Smooth muscle cell of bladder (primary cell): ENCODE data around the gene ICA1L. TPM values are rescaled to one million over a fixed set of nuclear protein-coding genes. Genes with fewer than 3 reads are reported as not detected.

Experiments
- total RNA-seq: library from RNA; depleted of rRNA; stranded (reverse); fragments of >200 nt; gene quantifications from 2 replicates; pipeline ENCODE4 v1.2.3, GENCODE V29; 2014

ICA1L gene
- 4.4 and 5.5 TPM in 2 replicates for total RNA-seq

GRCh38 chr2:202871300-202872141, at the start of gene ICA1L:
TSS of gene ICA1L (minus strand) at chr2:202871766. CDS start at chr2:202829009, 42,757 bp downstream.

GRCh38 chr2:202911512-202912341, 40.2 kb upstream of the ICA1L start, which contains the start of the genes CARF and WDR12:
TSS of gene CARF (plus strand) at chr2:202912275. CDS start at chr2:202941903, 29,628 bp downstream.
TSS of gene WDR12 (minus strand) at chr2:202911673. CDS start at chr2:202911476, 197 bp downstream.

Other genes with a start within 250 kb of the ICA1L start
- gene FAM117B, start 236.8 kb downstream of the ICA1L start, total RNA-seq: 5.4 and 10.5 TPM in 2 replicates
- gene WDR12, start 39.9 kb upstream of the ICA1L start, total RNA-seq: 22.5 and 34.9 TPM in 2 replicates
- 5.1 and 5.3 TPM in 2 replicates for gene CARF, start 40.5 kb upstream of the ICA1L start, total RNA-seq
- 29.2 and 33.9 TPM in 2 replicates for gene NBEAL1, start 143.1 kb upstream of the ICA1L start, total RNA-seq